Globus pallidus (tissue), 1 donor: Measurements from ENCODE around the gene MARCHF10.
"Not testable (repeated sequence)": the region's sequence is repeated elsewhere in the genome, so short reads cannot be mapped to it uniquely, and the experiment has no call there.

Experiments used
- DNase-seq: peaks from one replicate; pipeline ENCODE4 v3.0.0-alpha.2; 2015; ENCODE audit warnings: low spot score

Gene MARCHF10, protein sequence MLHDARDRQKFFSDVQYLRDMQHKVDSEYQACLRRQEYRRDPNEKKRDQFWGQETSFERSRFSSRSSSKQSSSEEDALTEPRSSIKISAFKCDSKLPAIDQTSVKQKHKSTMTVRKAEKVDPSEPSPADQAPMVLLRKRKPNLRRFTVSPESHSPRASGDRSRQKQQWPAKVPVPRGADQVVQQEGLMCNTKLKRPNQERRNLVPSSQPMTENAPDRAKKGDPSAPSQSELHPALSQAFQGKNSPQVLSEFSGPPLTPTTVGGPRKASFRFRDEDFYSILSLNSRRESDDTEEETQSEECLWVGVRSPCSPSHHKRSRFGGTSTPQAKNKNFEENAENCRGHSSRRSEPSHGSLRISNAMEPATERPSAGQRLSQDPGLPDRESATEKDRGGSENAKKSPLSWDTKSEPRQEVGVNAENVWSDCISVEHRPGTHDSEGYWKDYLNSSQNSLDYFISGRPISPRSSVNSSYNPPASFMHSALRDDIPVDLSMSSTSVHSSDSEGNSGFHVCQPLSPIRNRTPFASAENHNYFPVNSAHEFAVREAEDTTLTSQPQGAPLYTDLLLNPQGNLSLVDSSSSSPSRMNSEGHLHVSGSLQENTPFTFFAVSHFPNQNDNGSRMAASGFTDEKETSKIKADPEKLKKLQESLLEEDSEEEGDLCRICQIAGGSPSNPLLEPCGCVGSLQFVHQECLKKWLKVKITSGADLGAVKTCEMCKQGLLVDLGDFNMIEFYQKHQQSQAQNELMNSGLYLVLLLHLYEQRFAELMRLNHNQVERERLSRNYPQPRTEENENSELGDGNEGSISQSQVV

DNA sequence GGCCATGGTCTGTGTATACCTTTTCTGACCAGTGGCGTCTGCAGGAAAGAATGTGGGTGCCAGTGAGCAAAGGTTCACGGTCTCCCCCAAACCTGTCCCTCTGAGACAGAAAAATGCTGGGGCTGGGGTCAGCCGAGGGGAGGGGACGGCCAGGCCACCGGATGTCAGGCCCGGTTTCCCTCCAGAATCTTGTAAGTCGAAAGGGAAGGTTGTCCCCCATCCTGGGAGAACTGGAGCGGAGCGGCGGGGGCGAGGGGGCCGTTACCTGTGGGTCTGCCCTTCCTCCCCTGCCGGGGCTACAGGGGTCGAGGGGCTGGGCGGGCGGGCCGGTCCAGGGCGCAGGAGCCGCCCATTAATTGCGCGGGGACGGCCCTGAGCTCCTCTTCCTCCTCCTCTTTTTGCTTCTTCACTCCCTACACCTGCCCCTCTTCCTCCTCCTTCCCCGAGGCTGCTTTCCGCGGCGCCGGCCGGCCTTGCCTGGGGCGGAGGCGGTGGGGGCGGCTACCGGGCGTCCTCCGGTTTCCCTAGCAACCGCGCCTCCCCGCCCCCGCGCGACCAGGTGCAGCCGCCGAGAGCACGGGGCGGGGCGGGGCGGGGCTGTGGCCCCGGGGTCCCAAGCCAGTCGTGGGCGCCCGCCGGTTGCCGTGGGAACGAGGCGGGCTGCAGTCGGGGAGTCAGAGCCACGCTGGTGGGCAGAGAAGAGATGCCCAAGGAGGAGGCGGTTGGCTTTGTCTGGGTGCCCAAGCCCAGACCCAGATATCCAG, at the start of gene MARCHF10:
TSS of gene MARCHF10 (minus strand) at position 503 of the 764 bp plus-strand sequence. CDS start 6,579 bp downstream, outside the sequence.
- no peak for DNase-seq

DNA sequence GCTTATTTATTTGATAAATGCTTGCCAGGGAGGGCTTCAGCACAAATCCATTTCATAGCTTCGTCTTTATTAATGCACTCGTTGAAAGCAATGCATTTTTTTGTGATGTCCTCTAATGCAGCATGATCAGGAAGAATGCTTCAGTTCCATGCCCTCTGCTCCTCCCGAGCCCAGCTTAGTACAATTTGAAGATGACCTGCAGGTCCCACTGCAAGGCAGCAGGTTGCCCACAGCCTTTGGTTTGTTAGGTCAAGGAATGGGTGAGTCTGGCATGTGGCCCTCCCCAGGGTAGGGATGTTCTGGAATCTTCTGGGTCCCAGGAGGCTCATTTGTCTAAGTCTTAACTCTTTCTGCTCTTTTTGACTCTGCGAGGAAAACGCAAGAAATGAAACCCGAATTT, 49.4 kb upstream of the MARCHF10 start:
- no peak for DNase-seq

DNA sequence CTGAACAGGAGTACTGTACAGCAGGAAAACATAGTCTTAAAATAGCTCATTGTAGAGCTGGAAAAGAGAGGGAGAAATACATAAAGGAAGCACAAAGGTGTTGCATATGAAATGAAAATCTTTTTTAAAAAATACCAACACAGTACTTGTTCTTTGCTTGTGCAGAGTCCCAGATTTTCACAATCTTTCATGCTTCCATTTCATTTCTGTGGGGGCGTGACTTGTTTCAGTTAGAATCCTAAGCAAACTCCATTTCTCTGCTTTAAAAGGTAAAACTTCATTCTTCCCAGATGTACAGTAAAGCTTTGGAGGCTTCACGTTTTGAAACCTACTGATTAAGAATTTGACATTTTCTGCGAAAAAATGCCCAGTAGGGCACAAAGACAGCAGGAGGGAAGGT, 48.5 kb upstream of the MARCHF10 start:
- DNase-seq = no peak

DNA sequence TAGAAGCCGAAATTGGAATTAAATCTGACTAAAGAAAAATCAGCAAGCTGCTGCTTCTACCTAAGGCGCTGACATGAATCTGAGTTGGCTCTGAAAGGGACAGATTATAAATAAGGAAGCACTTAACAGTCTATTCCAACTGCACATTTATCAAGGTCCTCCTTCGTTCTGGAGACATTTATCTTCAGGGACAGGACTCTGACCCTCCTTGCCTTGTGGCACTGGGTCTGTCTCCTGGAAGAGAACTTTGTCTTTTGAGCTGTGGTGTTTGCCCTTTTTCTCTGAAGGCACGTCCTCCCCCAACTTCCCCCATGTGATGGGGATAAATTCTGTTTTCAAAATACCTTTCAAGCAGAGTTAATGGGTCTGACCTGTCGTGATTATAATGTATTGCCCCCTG, 47.0 kb upstream of the MARCHF10 start:
- DNase-seq = no peak

DNA sequence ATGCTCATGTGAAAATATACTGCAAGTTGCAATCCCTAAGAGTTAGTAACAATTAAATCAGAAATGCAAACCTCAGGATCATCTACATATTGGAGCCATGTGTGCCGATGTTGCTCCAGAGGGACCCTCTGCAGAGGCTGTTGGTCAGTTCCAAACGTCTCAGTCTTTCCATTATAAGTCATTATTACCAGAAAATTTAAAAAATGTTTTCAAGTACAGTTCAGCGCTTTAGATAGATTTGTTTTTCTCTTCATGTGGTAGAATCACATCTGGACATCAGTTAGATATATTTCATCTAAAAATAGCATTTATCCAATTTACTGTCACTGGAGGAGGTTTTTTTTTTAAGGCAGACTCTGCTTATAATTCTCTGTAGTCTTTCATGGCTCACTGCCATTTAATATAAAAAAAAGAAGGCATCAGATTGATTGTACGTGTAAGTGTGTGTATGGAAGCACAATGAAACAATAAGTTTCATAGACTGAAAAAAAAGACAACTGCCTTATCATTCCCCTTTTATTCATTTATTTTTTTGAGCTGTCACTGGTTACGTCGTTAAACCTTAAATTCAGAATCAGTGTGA, 46.1 kb upstream of the MARCHF10 start:
- DNase-seq = no peak

DNA sequence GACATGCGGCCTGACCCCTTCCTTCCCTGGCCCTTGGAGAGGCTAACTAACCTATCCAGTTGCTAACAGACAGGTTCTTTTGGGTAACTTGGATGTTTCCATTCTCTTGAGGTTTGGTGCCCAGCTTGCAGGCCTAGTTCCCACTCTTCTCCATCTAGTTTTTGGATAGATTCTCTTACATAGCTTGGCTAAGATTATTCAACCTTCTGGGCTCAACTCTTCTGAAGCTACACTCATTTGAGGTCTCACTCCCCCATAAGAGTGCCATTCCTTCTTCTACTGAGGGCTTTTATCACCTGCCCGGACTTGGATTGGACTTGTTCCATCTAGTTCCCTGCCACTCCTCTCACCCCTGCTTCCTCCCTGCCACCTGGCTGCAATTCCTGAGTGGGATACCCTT, 44.1 kb upstream of the MARCHF10 start:
- DNase-seq = no peak

DNA sequence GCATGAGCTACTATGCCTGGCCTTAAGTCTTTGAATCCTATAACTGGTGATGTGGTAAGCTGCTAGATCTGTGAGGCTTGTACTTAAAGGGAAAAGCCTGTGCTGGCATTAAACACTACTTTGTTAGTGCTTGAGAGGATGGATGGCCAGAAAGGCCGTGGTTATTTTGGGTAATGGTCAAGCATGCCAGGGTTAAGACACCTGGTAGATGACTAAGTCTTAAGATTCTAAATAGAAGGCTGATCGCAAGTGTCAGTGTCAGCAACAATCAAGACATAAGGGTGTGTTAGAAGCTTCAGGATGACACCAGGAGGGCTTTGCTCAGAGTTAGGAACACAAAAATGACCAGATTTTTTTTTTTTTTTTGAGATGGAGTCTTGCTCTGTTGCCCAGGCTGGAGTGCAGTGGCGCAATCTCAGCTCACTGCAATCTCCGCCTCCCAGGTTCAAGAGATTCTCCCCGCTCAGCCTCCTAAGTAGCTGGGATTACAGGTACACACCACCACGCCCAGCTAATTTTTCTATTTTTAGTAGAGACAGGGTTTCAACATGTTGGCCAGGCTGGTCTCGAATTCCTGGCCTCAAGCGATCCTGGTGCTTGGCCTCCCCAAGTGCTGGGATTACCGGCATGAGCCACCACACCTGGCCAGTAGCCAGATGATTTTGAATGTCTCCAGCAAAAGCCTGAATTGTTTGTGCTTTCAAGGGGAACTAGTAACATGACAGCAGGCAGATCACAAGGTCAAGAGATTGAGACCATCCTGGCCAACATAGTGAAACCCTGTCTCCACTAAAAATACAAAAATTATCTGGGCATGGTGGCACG, 41.7 kb upstream of the MARCHF10 start:
- not testable (repeated sequence) for DNase-seq

DNA sequence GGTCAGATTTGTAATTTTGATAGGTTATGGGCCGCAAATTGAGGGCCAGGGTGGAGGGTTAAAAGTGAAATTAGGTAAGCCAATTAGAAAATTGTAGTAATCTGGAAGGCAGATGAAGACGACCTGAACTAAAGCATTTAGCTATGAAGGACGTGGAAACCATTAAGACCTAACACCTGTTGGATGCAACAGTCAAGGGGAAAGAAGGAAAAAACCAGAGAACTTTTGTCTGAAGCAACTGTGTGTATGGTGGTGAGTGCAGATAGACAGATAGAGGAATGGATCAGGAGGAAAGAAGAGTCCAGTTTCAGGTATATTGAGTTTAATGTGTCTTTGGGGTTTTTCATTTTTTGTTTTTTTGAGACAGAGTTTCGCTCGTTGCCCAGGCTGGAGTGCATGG, 40.2 kb upstream of the MARCHF10 start:
- DNase-seq = no peak

DNA sequence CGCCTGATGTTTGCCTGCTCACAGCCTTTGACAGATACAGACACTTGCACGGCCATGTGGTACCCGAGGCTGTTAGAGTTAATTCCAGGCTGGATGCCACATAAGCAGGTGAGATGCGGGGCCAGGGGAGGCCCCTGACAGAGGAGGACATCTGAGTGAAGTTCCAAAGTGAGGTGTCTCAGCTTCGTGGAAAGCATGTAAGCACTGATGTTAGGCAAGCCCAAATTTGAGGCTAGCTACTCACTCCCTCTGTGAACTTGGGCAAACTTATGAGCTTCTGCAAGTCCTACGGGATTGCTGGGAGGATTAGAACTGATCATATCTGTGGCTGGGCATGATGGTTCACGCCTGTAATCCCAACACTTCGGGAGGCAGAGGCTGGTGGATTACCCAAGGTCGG, 39.3 kb upstream of the MARCHF10 start:
- no peak for DNase-seq

DNA sequence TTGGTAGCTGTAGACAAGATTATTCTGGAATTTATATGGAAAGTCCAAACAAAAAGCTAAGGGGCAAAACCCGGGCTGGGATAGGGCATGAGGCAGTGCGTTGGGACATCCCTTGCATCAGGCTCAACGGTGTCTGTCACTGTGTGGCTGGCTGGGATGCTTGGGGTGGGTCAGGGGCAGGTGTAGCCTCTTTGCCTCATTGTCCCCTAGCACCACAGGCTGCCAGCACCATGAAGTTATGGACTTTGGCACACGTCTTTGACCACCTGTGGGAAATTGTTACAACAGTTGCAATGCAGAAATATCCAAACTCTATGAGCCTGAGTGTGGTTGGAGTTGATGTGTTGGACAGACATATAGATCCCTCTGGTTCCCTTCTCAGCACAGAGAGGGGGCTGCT, 32.8 kb upstream of the MARCHF10 start:
- no peak for DNase-seq

DNA sequence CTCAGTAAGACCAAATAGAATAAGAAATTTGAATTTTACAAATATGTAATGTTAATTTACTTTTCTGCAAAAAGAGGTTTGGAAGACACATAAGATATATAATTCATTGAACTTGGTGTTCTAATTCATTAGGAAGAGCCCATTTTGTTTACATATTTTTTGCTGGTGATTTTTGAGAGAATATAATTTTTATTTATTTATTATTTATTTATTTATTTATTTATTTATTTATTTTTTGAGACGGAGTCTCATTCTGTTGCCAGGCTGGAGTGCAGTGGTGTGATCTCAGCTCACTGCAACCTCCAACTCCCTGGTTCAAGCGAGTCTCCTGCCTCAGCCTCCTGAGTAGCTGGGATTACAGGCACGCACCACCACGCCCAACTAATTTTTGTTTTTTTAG, 25.7 kb upstream of the MARCHF10 start:
- not testable (repeated sequence) for DNase-seq

DNA sequence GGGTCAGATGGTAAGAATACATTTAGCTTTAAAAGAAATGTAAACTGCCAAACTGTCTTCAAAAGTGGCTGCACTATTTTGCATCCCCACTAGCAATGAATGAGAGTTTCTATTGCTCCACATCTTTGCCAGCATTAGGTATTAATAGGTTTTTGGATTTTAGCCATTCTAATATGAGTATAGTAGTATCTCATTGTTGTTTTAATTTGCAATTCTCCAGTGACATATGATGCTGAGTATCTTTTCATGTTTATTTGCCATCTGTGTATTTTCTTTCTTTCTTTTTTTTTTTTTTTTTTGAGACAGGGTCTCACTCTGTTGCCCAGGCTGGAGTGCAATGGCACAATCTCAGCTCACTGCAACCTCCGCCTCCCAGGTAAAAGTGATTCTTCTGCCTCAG, 24.3 kb upstream of the MARCHF10 start:
- no peak for DNase-seq

DNA sequence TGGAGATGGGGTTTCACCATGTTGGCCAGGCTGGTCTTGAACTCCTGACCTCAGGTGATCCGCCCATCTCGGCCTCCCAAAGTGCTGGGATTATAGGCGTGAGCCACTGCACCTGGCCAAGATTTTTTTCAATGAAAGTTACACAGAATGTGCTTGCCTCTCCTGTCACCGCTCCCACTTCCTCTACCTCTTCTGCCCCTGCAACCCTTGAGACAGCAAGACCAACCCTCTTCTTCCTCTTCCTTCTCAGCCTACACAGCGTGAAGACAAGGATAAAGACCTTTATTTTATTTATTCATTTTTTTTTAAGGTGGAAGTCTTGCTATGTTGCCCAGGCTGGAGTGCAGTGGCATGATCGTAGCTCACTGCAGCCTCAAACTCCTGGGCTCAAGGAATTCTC, 23.0 kb upstream of the MARCHF10 start:
- DNase-seq = not testable (repeated sequence)

DNA sequence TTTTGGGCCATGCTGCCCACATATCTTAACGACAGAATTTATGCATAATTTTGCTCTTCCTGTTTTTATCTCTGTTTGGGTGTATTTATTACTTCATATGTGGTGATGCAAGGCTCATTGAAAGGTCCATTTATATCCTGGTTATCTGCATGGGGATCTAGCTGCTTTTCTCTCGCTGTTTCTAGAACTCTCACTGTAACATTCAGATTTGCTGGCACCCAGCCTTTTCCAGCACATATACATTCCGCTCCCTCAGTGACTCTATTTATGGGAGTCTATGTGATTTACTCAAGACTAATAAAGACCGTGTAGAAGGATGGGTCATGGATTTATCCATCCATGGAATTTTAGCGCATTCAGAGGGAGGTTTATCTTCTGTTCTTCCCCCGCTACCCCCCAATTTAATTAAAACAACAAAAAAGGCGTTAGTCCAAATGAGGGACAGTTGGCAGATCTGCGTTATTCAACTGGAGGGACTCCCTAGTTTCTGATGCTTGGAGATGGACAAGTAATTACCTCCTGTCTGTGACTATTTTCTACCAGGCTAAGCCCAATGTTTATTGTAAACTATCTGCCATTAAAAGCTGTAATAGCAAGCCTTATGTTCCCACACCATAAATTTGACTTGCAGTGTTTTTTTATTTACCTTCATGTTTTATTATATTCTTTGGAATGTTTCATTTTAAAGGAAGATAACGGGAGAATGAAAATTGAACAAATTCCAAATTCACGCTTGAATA, 19.8 kb upstream of the MARCHF10 start:
- DNase-seq = no peak

DNA sequence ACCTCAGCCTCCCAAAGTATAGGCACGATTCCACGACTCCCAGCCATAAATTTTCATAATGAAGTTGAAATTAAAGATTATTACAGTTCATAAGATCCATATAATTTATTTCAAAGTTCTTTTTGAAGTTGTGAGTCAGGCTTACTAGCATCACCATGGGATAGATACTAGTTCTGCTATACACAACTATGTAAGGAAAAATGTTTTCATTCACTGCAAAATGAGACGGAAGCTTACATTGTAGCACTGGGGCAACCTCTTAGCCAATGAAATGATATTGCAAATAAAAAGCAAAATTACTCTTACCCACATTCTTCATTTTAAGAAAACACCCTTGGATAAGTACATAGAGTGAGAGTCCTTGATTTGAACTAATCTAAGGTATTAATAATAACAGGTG, 18.8 kb upstream of the MARCHF10 start:
- no peak for DNase-seq

DNA sequence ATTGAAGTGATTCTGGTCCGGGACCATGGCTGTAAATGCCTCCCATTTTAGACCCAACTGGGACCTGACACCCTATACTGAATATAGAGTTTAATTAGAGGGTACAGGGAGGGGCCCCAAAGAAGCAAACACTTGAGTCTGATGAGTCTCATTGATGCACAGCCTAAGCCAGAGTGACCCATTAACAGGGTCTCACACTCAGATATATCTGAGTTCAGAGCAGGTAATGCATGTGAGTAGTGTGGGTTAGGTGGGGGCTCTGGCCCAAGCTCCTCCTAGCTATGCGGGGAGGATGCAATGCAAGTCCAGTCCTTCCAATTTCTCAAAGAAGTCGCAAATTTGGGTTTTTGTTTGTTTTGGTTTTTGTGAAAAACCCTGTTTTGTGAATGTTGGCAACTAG, 17.1 kb upstream of the MARCHF10 start:
- no peak for DNase-seq

DNA sequence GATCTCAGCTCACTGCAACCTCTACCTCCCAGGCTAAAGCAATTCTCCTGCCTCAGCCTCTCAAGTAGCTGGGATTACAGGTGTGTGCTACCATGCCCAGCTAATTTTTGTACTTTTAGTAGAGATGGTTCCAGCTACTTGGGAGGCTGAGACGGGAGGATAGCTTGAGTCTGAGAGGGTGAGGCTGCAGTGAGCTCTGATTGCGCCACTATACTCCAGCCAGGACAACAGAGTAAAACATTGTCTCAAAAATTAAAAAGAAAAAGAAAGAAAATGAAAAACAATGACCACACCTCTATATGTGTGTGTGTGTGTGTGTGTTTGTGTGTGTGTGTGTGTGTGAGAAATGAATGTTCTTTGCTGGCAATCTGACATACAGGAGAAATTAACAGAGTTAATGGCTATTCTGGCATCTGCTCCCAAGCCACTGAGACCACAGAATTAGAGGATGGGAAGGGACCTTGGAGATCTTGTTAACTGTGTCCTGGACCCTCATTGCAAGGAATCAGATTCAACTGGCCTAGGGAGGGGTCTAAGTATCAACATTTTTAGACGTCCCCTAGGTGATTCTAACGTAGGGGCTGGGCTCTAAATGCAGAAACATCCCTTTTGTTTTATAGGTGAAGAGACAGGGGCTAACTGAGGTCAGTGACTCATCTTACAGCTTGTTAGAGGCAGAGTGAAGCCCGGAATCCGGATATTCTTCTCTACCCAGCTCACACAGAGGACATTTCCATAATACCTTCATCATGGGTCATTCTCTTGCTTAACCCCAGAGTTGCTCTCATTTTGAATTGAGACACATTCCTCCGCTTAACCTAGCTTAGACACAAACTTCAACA, 16.4 kb upstream of the MARCHF10 start:
- DNase-seq = no peak

DNA sequence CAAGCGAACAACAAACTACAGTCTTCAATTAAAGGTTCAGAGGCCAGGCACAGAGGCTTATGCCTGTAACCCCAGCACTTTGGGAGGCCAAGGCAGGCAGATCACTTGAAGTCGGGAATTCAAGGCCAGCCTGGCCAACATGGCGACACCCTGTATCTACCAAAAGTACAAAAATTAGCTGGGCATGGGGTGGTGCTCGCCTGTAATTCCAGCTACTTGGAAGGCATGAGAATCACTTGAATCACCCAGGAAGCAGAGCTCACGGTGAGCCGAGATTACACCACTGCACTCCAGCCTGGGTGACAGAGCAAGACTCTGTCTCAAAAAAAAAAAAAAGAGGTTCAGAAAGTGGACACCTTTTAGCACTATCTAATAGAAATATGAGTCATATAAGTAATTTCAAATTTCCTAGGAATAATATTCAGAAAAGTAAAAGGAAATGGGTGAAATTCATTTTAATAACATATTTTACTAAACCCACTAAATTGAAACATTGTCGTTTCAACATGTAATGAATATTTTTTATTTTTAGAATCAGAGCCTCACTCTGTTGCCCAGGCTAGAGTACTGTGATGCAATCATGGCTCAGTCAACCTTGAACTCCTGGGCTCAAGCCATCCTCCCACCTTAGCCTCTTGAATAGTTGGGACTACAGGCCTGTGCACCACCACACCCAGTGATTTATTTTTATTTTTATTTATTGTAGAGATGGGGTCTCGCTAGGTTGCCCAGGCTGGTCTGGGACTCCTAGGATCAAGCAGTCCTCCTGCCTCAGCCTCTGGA, 15.2 kb upstream of the MARCHF10 start:
- no peak for DNase-seq
